ENCODE results near the gene PEX16. TPM values are rescaled to one million over a fixed set of nuclear protein-coding genes. Genes with fewer than 3 reads are reported as not detected.

Gene PEX16
- polyA plus RNA-seq, 1 experiment: 16.0 TPM

DNA sequence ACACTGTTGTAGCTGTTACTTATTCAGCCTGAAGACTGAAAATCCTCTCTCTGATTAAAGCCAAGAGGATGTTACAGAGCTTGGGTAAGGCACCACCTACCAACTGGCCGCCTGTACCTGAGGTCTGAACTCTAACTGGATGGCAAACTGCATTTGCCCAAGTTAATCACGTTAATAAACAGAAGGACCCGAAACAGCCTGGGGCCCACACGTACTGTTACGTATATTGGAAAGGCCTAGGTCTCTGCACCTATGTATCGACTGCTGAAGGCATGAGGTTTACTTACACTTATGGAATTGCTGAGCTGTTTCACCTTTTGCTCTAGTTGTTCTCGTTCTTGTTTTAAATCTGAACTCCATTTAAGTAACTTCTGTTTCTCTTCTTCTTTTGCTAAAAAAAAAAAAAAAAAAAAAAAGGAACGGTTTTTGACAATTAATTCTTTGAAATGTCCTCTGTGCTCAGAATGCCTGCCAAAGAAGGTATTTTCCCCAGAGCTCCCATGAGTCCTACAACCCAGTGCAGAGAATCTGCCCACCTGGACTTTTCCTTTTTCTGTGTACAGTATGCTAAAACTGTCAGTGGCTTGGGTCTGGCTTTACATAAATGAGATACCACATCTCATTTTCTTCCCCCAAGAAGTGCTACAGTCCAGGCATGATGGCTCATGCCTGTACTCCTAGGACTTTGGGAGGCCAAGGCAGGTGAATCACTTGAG, 17.8 kb upstream of the PEX16 start:
- Histone ChIP-seq H3K27ac (ENCODE audit: low read depth, low read length) (no peak overlapping the region), H3K27me3 (ENCODE audit: control insufficient read depth, insufficient read depth, low read length) (no peaks in the 10 kb centered on the region), H3K9me3 (ENCODE audit: control insufficient read depth, insufficient read depth, low read length) (no peaks in the 10 kb centered on the region), H3K4me3 (ENCODE audit: low read depth, low read length) (no peak overlapping the region)
- TF ChIP-seq, protein P1, sequence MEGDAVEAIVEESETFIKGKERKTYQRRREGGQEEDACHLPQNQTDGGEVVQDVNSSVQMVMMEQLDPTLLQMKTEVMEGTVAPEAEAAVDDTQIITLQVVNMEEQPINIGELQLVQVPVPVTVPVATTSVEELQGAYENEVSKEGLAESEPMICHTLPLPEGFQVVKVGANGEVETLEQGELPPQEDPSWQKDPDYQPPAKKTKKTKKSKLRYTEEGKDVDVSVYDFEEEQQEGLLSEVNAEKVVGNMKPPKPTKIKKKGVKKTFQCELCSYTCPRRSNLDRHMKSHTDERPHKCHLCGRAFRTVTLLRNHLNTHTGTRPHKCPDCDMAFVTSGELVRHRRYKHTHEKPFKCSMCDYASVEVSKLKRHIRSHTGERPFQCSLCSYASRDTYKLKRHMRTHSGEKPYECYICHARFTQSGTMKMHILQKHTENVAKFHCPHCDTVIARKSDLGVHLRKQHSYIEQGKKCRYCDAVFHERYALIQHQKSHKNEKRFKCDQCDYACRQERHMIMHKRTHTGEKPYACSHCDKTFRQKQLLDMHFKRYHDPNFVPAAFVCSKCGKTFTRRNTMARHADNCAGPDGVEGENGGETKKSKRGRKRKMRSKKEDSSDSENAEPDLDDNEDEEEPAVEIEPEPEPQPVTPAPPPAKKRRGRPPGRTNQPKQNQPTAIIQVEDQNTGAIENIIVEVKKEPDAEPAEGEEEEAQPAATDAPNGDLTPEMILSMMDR (IDR thresholded peaks at IDR 0.05; ENCODE audit: low read depth, low read length): no peak
- POLR2A ChIA-PET: no interaction called here
- CTCF ChIA-PET: interaction anchor here (0.7 to 0.8 kb wide), 3 partner anchors 30 to 93 kb away, joined by 4 to 7 read pairs (median 5); no protein-coding TSS in a partner anchor
- no peak for DNase-seq (ENCODE audit: low read depth, low spot score)

DNA sequence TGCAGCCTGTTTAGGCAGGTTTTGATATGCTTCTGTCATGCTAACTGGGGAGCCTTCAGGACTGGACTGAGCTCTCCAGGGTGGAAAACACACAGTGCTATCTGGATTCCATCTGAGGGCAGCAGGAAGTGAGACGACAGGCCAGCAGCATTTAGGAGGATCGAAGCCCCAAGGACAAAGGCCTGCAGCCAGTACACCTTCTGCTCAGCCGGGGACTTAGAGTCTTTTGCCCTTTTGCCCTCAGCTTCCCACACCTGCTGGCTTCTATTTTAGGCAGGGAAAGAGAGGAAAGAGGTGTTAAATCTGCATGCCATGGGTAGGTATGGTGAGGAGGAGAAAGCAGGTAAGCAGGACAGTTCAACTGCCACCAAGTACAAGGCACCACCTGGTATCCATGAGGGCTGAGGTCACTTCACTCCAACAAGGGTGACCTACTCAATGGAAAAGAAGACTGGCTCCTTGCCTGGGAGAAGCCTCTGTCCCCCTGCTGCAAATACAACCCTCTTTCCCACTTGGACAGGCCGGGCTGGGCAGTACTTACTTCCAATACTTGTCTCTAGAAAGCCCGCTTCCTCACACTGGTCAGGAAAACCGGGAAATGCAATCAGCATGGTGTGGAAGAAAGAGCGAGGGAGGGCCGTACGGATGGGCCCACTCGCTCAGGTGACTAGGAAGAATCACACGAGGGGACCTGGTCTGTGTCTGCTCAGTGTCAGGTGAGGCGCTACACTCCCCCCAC, 17.1 kb upstream of the PEX16 start:
- H3K27ac ChIP-seq (ENCODE audit: low read depth, low read length): no peak overlapping the region
- H3K9me3 ChIP-seq (ENCODE audit: control insufficient read depth, insufficient read depth, low read length): no peaks in the 10 kb centered on the region
- no peak overlapping the region for H3K4me3 ChIP-seq (ENCODE audit: low read depth, low read length)
- TF ChIP-seq, protein P1 (IDR thresholded peaks at IDR 0.05; ENCODE audit: low read depth, low read length): no peak
- CTCF ChIA-PET: interaction anchor here (0.8 kb wide), 1 partner anchor 31 kb away, joined by 4 read pairs; no protein-coding TSS in a partner anchor
- POLR2A ChIA-PET: no interaction called here
- DNase-seq (ENCODE audit: low read depth, low spot score): no peak
- no peaks in the 10 kb centered on the region for H3K27me3 ChIP-seq (ENCODE audit: control insufficient read depth, insufficient read depth, low read length)

DNA sequence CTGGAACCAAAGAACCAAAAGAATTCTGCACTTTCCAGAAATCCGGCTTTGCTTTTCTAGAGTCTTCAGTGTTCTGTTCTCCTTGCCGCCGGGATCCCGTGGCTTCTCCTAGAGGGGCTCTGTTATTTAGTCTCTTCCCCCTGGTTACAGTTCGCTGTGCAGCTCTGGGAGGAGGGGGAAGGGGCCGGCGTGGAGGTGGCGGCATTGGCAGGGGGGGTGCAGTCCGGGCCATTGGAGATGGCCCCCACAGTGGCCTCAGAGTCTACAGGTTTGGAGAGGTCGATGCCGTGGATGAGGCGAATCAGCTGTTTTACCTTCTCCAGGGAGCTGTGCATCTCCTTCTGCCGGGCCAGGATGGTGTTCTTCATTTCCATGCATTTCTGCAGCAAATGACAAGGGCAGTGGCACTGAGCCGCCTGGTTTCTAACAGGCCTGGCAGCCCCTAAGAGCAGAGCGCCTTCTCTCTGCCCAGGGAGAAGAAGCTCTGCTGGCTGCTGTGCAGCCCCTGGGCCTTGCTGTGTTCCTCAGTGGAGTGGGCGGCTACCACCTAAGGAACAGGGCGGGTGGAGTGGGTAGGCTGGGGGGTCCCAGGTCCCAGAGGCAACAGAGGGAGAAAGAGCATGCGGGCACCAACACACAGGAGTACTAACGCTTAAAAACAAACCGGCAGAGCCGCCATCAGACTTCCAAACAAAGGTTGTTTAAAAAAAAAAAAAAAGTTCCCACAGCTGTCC, 16.3 kb upstream of the PEX16 start:
- POLR2A ChIA-PET: no interaction called here
- no peak overlapping the region for H3K4me3 ChIP-seq (ENCODE audit: low read depth, low read length)
- H3K27ac ChIP-seq (ENCODE audit: low read depth, low read length): no peak overlapping the region
- CTCF ChIA-PET: no interaction called here
- no peaks in the 10 kb centered on the region for H3K27me3 ChIP-seq (ENCODE audit: control insufficient read depth, insufficient read depth, low read length)
- no peaks in the 10 kb centered on the region for H3K9me3 ChIP-seq (ENCODE audit: control insufficient read depth, insufficient read depth, low read length)
- TF ChIP-seq, protein P1 (IDR thresholded peaks at IDR 0.05; ENCODE audit: low read depth, low read length): no peak
- no peak for DNase-seq (ENCODE audit: low read depth, low spot score)

DNA sequence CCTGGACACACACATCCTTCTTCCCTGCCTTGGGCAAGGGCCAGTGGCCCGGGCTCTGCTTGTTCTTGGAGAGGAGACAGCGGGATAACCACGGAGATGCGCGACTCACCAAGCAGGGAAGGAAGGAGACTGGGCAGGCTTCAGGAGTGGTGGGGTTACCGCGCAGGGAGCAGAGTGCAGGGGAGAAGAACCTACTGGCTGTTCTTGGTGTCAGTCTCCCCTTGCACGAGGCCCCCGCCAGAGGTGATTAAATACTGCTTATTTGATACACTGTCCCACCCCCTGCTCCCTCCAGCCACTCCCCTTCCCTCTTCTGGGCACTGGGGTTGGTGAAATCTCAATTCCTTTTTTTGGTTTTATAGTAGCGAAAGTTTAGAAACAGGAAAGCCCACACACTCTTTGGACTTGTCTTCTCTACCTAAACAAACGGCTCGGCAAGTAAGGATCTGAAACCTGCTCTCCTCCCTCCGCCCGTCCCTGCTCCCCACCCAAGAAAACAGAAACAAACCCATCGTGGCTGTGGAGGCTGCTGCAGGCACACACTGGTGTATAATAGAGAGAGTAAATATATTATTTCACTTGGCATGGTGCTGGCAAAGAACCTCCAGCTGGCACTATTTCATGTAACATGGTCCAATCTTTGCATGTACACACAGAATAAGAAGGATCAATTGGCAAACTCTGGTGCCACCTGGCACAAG, 15.6 kb upstream of the PEX16 start:
- POLR2A ChIA-PET: no interaction called here

More for the DNA sequence above, 15.6 kb upstream of the PEX16 start:
- Histone ChIP-seq H3K9me3 (ENCODE audit: control insufficient read depth, insufficient read depth, low read length) (no peaks in the 10 kb centered on the region), H3K4me3 (ENCODE audit: low read depth, low read length) (no peak overlapping the region), H3K27me3 (ENCODE audit: control insufficient read depth, insufficient read depth, low read length) (no peaks in the 10 kb centered on the region), H3K27ac (ENCODE audit: low read depth, low read length) (no peak overlapping the region)
- CTCF ChIA-PET: no interaction called here
- TF ChIP-seq, protein P1 (IDR thresholded peaks at IDR 0.05; ENCODE audit: low read depth, low read length): no peak
- peak; percentile 8 for DNase-seq (ENCODE audit: low read depth, low spot score)
